ENCODE measurements around the gene MYLK.
"Not testable (repeated sequence)": the region's sequence is repeated elsewhere in the genome, so short reads cannot be mapped to it uniquely, and the experiment has no call there.

MYLK gene

GRCh38 chr3:123721095-123721689 lies 162.9 kb downstream of the MYLK start:
- not testable (repeated sequence) for DNase-seq (ENCODE audit: low read depth)

GRCh38 chr3:123720638-123721037 lies 163.5 kb downstream of the MYLK start:
- no peak for DNase-seq (ENCODE audit: low read depth)

- no peak for DNase-seq (ENCODE audit: low read depth)
These were observed 164.2 kb downstream of the MYLK start for GRCh38 chr3:123719862-123720453.

GRCh38 chr3:123719061-123719756 lies 164.9 kb downstream of the MYLK start:
- DNase-seq (ENCODE audit: low read depth) = not testable (repeated sequence)

- no peak for DNase-seq (ENCODE audit: low read depth)
These were observed 166.0 kb downstream of the MYLK start for GRCh38 chr3:123718108-123718507.

- DNase-seq (ENCODE audit: low read depth) = peak; percentile 62
These were observed 166.7 kb downstream of the MYLK start for GRCh38 chr3:123717451-123717850.

- DNase-seq (ENCODE audit: low read depth) = no peak
These were observed 167.7 kb downstream of the MYLK start for GRCh38 chr3:123716411-123716810.

GRCh38 chr3:123713211-123713610 lies 170.9 kb downstream of the MYLK start:
- no peak for DNase-seq (ENCODE audit: low read depth)

- no peak for DNase-seq (ENCODE audit: low read depth)
These were observed 171.9 kb downstream of the MYLK start for GRCh38 chr3:123712077-123712860.

GRCh38 chr3:123711356-123711755 lies 172.8 kb downstream of the MYLK start:
- DNase-seq (ENCODE audit: low read depth) = no peak

- DNase-seq (ENCODE audit: low read depth) = no peak
These were observed 175.6 kb downstream of the MYLK start for GRCh38 chr3:123708531-123708930.

- DNase-seq (ENCODE audit: low read depth) = not testable (repeated sequence)
These were observed 176.5 kb downstream of the MYLK start for GRCh38 chr3:123707641-123708040.

GRCh38 chr3:123706871-123707270 lies 177.3 kb downstream of the MYLK start:
- DNase-seq (ENCODE audit: low read depth) = no peak

GRCh38 chr3:123705488-123706285 lies 178.4 kb downstream of the MYLK start:
- DNase-seq (ENCODE audit: low read depth) = no peak

GRCh38 chr3:123703663-123704062 lies 180.5 kb downstream of the MYLK start:
- DNase-seq (ENCODE audit: low read depth) = not testable (repeated sequence)

GRCh38 chr3:123702720-123703119 lies 181.4 kb downstream of the MYLK start:
- DNase-seq (ENCODE audit: low read depth) = no peak

- DNase-seq (ENCODE audit: low read depth) = not testable (repeated sequence)
These were observed 182.1 kb downstream of the MYLK start for GRCh38 chr3:123702057-123702456.

- DNase-seq (ENCODE audit: low read depth) = no peak
These were observed 183.1 kb downstream of the MYLK start for GRCh38 chr3:123700791-123701722.

- no peak for DNase-seq (ENCODE audit: low read depth)
These were observed 185.3 kb downstream of the MYLK start for GRCh38 chr3:123698813-123699212.

- DNase-seq (ENCODE audit: low read depth) = no peak
These were observed 187.3 kb downstream of the MYLK start for GRCh38 chr3:123696808-123697207.

All from HS-5 (cell line).